ENCODE results near the gene MORN5.

The MORN5 gene

DNA sequence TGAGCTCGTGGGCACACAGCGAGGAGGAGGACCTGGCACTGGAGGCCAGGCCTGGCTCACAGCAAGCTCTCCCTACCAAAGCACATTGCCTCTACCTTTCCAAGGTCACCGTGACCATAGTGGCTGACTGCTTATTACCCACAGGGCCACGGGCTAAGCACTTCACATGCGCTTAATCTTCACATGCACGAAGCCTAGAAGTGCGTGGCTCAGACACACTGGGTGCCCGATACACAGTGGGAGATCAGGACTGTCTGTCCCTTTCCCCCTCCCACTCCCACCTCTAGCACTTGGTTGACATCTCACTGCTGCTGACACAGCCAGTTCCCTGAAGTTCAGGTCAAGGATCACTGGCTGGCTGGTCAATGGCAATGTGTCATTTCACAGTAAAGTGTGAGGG, 45.5 kb downstream of the MORN5 start:
- in situ Hi-C loops (cut with MboI; ENCODE audit: low sequenced_read_pairs, unreplicated experiment), result no loop called here
- no peak for DNase-seq (ENCODE audit: low spot score)
- TF ChIP-seq, protein P1, sequence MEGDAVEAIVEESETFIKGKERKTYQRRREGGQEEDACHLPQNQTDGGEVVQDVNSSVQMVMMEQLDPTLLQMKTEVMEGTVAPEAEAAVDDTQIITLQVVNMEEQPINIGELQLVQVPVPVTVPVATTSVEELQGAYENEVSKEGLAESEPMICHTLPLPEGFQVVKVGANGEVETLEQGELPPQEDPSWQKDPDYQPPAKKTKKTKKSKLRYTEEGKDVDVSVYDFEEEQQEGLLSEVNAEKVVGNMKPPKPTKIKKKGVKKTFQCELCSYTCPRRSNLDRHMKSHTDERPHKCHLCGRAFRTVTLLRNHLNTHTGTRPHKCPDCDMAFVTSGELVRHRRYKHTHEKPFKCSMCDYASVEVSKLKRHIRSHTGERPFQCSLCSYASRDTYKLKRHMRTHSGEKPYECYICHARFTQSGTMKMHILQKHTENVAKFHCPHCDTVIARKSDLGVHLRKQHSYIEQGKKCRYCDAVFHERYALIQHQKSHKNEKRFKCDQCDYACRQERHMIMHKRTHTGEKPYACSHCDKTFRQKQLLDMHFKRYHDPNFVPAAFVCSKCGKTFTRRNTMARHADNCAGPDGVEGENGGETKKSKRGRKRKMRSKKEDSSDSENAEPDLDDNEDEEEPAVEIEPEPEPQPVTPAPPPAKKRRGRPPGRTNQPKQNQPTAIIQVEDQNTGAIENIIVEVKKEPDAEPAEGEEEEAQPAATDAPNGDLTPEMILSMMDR (IDR thresholded peaks at IDR 0.05; ENCODE audit: borderline replicate concordance, control extremely low read depth, extremely low read depth, insufficient read depth, missing control alignments), result no peak

DNA sequence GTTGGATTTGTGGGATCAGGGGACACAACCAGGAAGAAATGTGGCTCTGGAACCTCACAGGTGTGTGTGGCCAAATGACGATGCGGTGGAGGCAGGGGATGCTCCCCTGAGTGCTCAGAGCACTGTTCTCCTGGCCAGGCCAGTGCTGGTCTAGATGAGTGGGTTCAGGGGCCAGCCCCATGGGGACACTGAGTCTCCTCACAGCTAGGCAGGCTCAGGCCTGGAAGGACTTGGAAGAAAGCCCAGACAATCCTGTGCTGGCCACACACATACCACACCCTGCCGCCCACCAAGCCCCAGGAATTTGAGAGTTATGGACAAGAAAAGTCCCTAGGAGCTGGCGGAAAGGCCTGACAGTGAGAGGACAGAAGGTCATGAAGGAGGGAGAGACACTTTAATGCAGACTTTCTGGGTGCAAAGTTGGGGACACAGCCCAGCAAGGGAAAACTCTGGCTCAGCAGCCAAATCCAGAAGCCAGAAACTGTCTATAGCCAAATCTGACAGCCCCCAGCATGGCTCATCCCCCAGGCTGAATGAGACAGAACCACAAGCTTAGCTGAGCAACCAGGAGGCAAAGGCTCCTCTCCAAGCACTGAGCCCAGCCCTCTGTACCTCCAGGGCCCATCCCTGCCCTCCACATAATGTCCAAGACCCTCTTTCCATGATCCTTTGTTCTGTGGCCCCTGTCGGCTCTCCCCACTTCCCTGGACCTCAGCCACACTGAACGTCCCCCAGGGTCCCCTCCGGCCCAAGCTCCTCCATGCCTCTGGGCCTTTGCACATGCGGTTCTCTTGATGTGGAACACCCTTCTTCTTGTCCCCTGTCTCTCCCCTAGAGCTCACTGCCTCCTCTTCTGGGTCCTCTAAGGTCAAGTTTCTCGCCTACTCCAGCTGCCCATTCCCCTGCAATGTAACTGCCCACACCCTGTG, 46.7 kb downstream of the MORN5 start:
- in situ Hi-C loops (cut with MboI; ENCODE audit: low sequenced_read_pairs, unreplicated experiment), result no loop called here
- no peak for DNase-seq (ENCODE audit: low spot score)
- TF ChIP-seq, protein P1 (IDR thresholded peaks at IDR 0.05; ENCODE audit: borderline replicate concordance, control extremely low read depth, extremely low read depth, insufficient read depth, missing control alignments), result no peak

DNA sequence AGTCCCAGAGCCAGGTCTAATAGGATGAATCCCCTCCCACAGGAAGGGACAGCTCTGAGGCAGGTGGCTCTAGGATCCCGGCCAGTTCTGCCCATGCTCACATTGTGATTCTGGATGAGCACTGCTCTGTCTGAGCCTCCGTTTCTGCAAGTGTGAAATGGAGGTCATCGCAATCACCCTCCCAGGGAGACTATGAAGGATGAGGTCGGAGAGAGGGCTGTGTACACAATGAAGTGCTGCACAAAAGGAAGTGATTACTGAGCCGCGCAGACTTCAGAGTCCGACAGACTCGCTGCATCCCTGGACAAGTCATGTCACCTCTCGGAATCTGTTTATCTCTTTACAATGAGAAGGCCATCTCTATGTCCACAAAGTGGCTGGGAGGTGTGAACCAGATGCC, 47.4 kb downstream of the MORN5 start:
- no peak for DNase-seq (ENCODE audit: low spot score)
- TF ChIP-seq, protein P1 (IDR thresholded peaks at IDR 0.05; ENCODE audit: borderline replicate concordance, control extremely low read depth, extremely low read depth, insufficient read depth, missing control alignments), result no peak
- in situ Hi-C loops (cut with MboI; ENCODE audit: low sequenced_read_pairs, unreplicated experiment), result no loop called here

DNA sequence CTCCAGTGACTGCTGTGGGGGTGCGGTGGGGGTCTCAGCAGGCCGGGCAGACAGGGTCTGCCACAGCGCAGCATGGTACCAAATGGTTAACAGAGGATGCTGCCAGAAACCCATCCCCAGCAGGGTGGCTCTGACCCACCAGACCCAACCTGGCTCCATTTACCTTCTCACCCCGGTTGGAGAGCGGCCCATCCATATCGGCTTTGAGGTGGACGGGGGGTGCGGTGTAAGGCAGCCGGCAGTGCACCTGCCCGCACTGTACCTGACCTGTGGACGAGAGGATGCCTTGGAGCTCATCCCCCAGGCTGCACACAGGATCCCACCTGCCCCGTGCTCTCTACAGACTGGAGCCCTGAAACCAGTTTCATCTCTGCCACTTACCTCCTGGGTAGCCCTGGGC, 49.7 kb downstream of the MORN5 start:
- no peak for DNase-seq (ENCODE audit: low spot score)
- TF ChIP-seq, protein P1 (IDR thresholded peaks at IDR 0.05; ENCODE audit: borderline replicate concordance, control extremely low read depth, extremely low read depth, insufficient read depth, missing control alignments), result no peak
- in situ Hi-C loops (cut with MboI; ENCODE audit: low sequenced_read_pairs, unreplicated experiment), result no loop called here

DNA sequence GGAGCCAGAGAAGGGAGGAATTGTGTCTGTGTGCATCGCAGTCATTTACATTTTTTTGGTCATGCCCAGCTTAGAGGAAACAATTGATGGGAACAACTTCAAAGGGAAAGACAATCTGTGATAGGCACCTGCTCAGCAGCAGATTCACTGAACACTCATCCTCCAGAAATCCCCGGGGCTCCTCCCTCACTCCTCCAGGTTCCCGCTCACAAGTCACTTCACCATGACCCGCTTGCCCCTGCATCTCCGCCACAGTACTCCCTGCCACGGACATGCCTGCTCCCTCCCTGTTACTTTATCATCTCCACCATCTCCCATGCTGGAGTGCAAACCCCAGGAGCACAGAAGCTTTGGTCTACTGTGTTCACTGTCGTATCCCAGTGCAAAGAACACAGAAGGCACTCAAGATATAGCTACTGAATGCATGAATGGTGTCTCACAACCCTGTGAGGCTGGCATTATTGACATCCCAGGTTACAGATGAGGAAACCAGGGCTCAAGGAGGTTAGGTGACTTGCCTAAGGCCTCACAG, 52.8 kb downstream of the MORN5 start:
- in situ Hi-C loops (cut with MboI; ENCODE audit: low sequenced_read_pairs, unreplicated experiment), result no loop called here
- TF ChIP-seq, protein P1 (IDR thresholded peaks at IDR 0.05; ENCODE audit: borderline replicate concordance, control extremely low read depth, extremely low read depth, insufficient read depth, missing control alignments), result no peak
- DNase-seq (ENCODE audit: low spot score), result no peak

DNA sequence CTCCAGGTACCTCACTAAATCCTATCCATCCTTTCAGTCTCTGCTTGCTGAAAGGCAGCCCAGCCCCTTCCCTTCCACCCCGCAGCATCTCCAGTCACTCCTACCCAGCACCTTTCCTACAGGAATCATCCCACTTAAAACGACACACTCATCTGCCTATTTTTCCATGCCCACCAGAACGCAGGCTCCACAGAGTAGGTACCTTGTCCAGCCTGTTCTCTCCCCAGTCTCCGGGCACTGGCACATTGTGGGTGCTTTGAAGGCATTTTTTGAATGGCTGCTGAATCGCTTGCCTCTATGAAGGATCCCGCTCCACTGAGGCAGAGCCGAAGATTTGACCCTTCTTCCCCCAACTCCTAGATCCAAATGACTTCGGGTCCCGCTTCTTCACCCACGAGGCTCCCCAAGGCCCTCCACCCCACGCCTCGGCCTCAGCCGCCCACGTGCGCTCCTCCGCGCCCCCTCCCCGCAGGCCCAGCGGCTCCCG, 53.4 kb downstream of the MORN5 start:
- TF ChIP-seq, protein P1 (IDR thresholded peaks at IDR 0.05; ENCODE audit: borderline replicate concordance, control extremely low read depth, extremely low read depth, insufficient read depth, missing control alignments), result no peak
- no peak for DNase-seq (ENCODE audit: low spot score)
- in situ Hi-C loops (cut with MboI; ENCODE audit: low sequenced_read_pairs, unreplicated experiment), result no loop called here
